IMR-90 (cell line): ENCODE data around the gene ADCY2. TPM values are rescaled to one million over a fixed set of nuclear protein-coding genes. Genes with fewer than 3 reads are reported as not detected.

Source experiments
- ATAC-seq: fragments of 200-7000 bp; cut with Tn5 transposase; 2 replicates; pipeline ENCODE4 v1.9.1; 2020; ENCODE audit warnings: low read depth, mild to moderate bottlenecking, moderate library complexity
- BruUV-seq: library from RNA; stranded (reverse); fragments of 400-500 nt; replicated peaks from 2 replicates; lab custom pipeline; 2021; lab: Mats Ljungman, UMichigan
- CTCF ChIA-PET: fragments of 300-600 bp; formaldehyde crosslinking; extraction: SDS; loops from one replicate; lab custom pipeline; 2021; ENCODE audit warnings: antibody characterized with exemption; lab: Yijun Ruan, JAX
- POLR2A ChIA-PET: fragments of 300-600 bp; sonication (Branson Sonifier 250); formaldehyde crosslinking; loops from one replicate; lab custom pipeline; 2022; ENCODE audit warnings: antibody characterized with exemption; ENCODE audit not compliant: unreplicated experiment; lab: Charles Lee
- DNase-seq: peaks from one replicate; pipeline ENCODE4 v3.0.0; 2013
- H2AFZ ChIP-seq: replicated peaks from 2 replicates; pipeline ENCODE3; 2013; ENCODE audit warnings: low read length, mild to moderate bottlenecking; ENCODE audit not compliant: poor library complexity
- H2AK5ac ChIP-seq: 2 replicates; pipeline ENCODE4 v1.6.1; 2013; ENCODE audit warnings: low read depth, low read length, inconsistent platforms
- H2AK9ac ChIP-seq: replicated peaks from 2 replicates; pipeline ENCODE3; 2013; ENCODE audit warnings: mild to moderate bottlenecking, low read depth, low read length, moderate library complexity; ENCODE audit not compliant: poor library complexity
- H2BK120ac ChIP-seq: 2 replicates; pipeline ENCODE4 v1.6.1; 2013; ENCODE audit warnings: low read depth, low read length, inconsistent platforms
- H2BK15ac ChIP-seq: 3 replicates; pipeline ENCODE4 v1.6.1; 2013; ENCODE audit warnings: low read depth, low read length, inconsistent platforms
- H2BK20ac ChIP-seq: 2 replicates; pipeline ENCODE4 v1.6.1; 2013; ENCODE audit warnings: low read depth, mild to moderate bottlenecking, inconsistent platforms, low read length, moderate library complexity
- H2BK5ac ChIP-seq: 2 replicates; pipeline ENCODE4 v1.6.1; 2013; ENCODE audit warnings: mild to moderate bottlenecking, low read depth, low read length, inconsistent platforms; ENCODE audit not compliant: poor library complexity, severe bottlenecking
- H3K14ac ChIP-seq: replicated peaks from 2 replicates; pipeline ENCODE4 v1.6.1; 2013; ENCODE audit warnings: low read depth, low read length, inconsistent platforms
- H3K18ac ChIP-seq: 2 replicates; pipeline ENCODE4 v1.6.1; 2013; ENCODE audit warnings: low read depth, low read length, control low read depth
- H3K23ac ChIP-seq: 2 replicates; pipeline ENCODE4 v1.6.1; 2013; ENCODE audit warnings: low read depth, low read length, inconsistent platforms
- H3K27ac ChIP-seq: 2 replicates; pipeline ENCODE4 v1.5.1; 2013; ENCODE audit warnings: mild to moderate bottlenecking, control low read depth, low read length; ENCODE audit not compliant: insufficient read depth
- H3K27me3 ChIP-seq: 2 replicates; pipeline ENCODE4 v1.6.1; 2013; ENCODE audit warnings: low read length; ENCODE audit not compliant: control insufficient read depth, insufficient read depth
- H3K36me3 ChIP-seq: 2 replicates; pipeline ENCODE4 v1.6.1; 2013; ENCODE audit warnings: low read length, mixed read lengths; ENCODE audit not compliant: control insufficient read depth, insufficient read depth
- H3K4ac ChIP-seq: 2 replicates; pipeline ENCODE4 v1.6.1; 2013; ENCODE audit warnings: low read depth, low read length, inconsistent platforms
- H3K4me1 ChIP-seq: 2 replicates; pipeline ENCODE4 v1.6.1; 2013; ENCODE audit warnings: low read length, mixed read lengths; ENCODE audit not compliant: control insufficient read depth, insufficient read depth
- H3K4me2 ChIP-seq: 2 replicates; pipeline ENCODE4 v1.6.1; 2013; ENCODE audit warnings: low read depth, mild to moderate bottlenecking, control low read depth, low read length, moderate library complexity
- H3K4me3 ChIP-seq: 2 replicates; pipeline ENCODE4 v1.5.1; 2013; ENCODE audit warnings: low read depth, mild to moderate bottlenecking, control low read depth, low read length, moderate library complexity; ENCODE audit not compliant: insufficient read depth
- H3K56ac ChIP-seq: 2 replicates; pipeline ENCODE4 v1.6.1; 2013; ENCODE audit warnings: low read length, inconsistent platforms; ENCODE audit not compliant: insufficient read depth; ENCODE audit errors: extremely low read depth
- H3K79me1 ChIP-seq, 2 experiments: 2 replicates each; pipeline ENCODE4 v1.6.1; 2013; ENCODE audit warnings: low read length in 2 of 2, inconsistent platforms in 1 of 2, low read depth in 1 of 2
- H3K9ac ChIP-seq: 2 replicates; pipeline ENCODE4 v1.6.1; 2013; ENCODE audit warnings: low read depth, low read length, control low read depth
- H3K9me1 ChIP-seq: 2 replicates; pipeline ENCODE4 v1.6.1; 2013; ENCODE audit warnings: low read length, inconsistent platforms; ENCODE audit not compliant: insufficient read depth
- H3K9me3 ChIP-seq: 2 replicates; pipeline ENCODE4 v1.6.1; 2013; ENCODE audit warnings: low read length; ENCODE audit not compliant: control insufficient read depth, insufficient read depth
- H4K20me1 ChIP-seq: 2 replicates; pipeline ENCODE4 v1.6.1; 2013; ENCODE audit warnings: low read length, inconsistent platforms; ENCODE audit not compliant: insufficient read depth
- H4K5ac ChIP-seq: 2 replicates; pipeline ENCODE4 v1.6.1; 2013; ENCODE audit warnings: mild to moderate bottlenecking, low read depth, low read length, control low read depth
- H4K8ac ChIP-seq, 2 experiments: 2 replicates each; pipeline ENCODE4 v1.6.1; 2013; ENCODE audit warnings: low read depth in 2 of 2, low read length in 2 of 2, control low read depth in 1 of 2, inconsistent platforms in 1 of 2
- H4K91ac ChIP-seq: 2 replicates; pipeline ENCODE4 v1.6.1; 2013; ENCODE audit warnings: low read depth, low read length, inconsistent platforms; ENCODE audit not compliant: insufficient read depth
- BHLHE40 ChIP-seq: fragments of 150-350 bp; IDR thresholded peaks from 2 replicates; pipeline ENCODE4 v1.6.1; 2016; ENCODE audit warnings: mild to moderate bottlenecking, low read depth, low read length
- MXI1 ChIP-seq: IDR thresholded peaks from 2 replicates; pipeline ENCODE4 v1.6.1; 2012; ENCODE audit warnings: low read depth, mild to moderate bottlenecking, low read length, moderate library complexity, borderline replicate concordance
- NFE2L2 ChIP-seq: fragments of 150-350 bp; IDR thresholded peaks from 2 replicates; pipeline ENCODE4 v1.6.1; 2016; ENCODE audit warnings: low read depth, mild to moderate bottlenecking, low read length
- POLR2A ChIP-seq: IDR thresholded peaks from 2 replicates; pipeline ENCODE4 v1.6.1; 2012; ENCODE audit warnings: mild to moderate bottlenecking, low read depth, low read length
- RCOR1 ChIP-seq: IDR thresholded peaks from 2 replicates; pipeline ENCODE4 v1.6.1; 2012; ENCODE audit warnings: mild to moderate bottlenecking, low read length, improper control_type of control experiment; ENCODE audit not compliant: insufficient replicate concordance
- RFX5 ChIP-seq: IDR thresholded peaks from 2 replicates; pipeline ENCODE4 v1.8.0; 2012; ENCODE audit warnings: low read depth, mild to moderate bottlenecking, low read length, moderate library complexity
- SMC3 ChIP-seq: fragments of 150-350 bp; IDR thresholded peaks from 2 replicates; pipeline ENCODE4 v1.6.1; 2016; ENCODE audit warnings: low read depth, mild to moderate bottlenecking, antibody characterized with exemption, low read length, moderate library complexity
- USF2 ChIP-seq: fragments of 150-350 bp; IDR thresholded peaks from 2 replicates; pipeline ENCODE4 v1.6.1; 2017; ENCODE audit warnings: mild to moderate bottlenecking, antibody characterized with exemption, low read length, low read depth
- WGBS, 2 experiments: methylation state at CpG; one replicate each; pipeline versions ENCODE4 v1.1.5 to v1.1.7; 2013; ENCODE audit warnings: missing lambda C conversion rate in 2 of 2; ENCODE audit not compliant: insufficient read length in 1 of 2; ENCODE audit errors: extremely low coverage in 2 of 2; 5-methylcytosine and 5-hydroxymethylcytosine counted together
- dilution Hi-C: fragments of 300-500 bp; cut with HindIII; formaldehyde crosslinking; loops from one replicate; pipeline ENCODE4 v1.14.3; 2018; ENCODE audit warnings: low sequenced_read_pairs; ENCODE audit not compliant: unreplicated experiment
- in situ Hi-C: fragments of 300-500 bp; cut with MboI; formaldehyde crosslinking; loops from 3 replicates; pipeline ENCODE4 v1.14.3; 2019; ENCODE audit warnings: low sequenced_read_pairs, inconsistent platforms, mixed read lengths
- intact Hi-C: fragments of 100-400 bp; cut with micrococcal nuclease; formaldehyde crosslinking; loops from 2 replicates; pipeline ENCODE4 v1.10.0; 2022
- polyA plus RNA-seq, 3 experiments: library from polyadenylated mRNA; depleted of rRNA; stranded (reverse); fragments of >200 nt; gene quantifications; 2 replicates each; pipeline ENCODE4 v1.2.3, GENCODE V29; 2012; ENCODE audit warnings: low replicate concordance in 1 of 3
- total RNA-seq: library from RNA; depleted of rRNA; stranded (reverse); fragments of >200 nt; gene quantifications from 2 replicates; pipeline ENCODE4 v1.2.3, GENCODE V29; 2012
- TF ChIP-seq, protein P1 (sequence below): fragments of 150-350 bp; IDR thresholded peaks from 2 replicates; pipeline ENCODE4 v1.6.1; 2016; ENCODE audit warnings: low read depth, mild to moderate bottlenecking, low read length, moderate library complexity, borderline replicate concordance

ADCY2 gene
- total and polyA plus RNA-seq, 2 of the 4 experiments (the other 2 are of a cell fraction) = not detected

GRCh38 chr5:7816535-7816901, 420.6 kb downstream of the ADCY2 start:
- Histone ChIP-seq H3K9me3 (no peaks in the 10 kb centered on the region), H2AK9ac (no peak overlapping the region), H3K4me1 (no peaks in the 10 kb centered on the region), H2BK5ac (no peak overlapping the region), H3K4ac (no peak overlapping the region), H4K8ac (no peak overlapping the region), H2BK15ac (no peak overlapping the region), H2BK120ac (no peak overlapping the region), H2BK20ac (no peak overlapping the region), H3K18ac (no peak overlapping the region), H3K4me3 (no peak overlapping the region), H3K9ac (no peak overlapping the region), H3K23ac (no peak overlapping the region), H3K56ac (no peak overlapping the region), H3K79me1 (no peaks in the 10 kb centered on the region), H3K4me2 (no peak overlapping the region; the same call in 1 of the 2 replicates), H4K5ac (no peak overlapping the region), H2AK5ac (no peak overlapping the region), H3K36me3 (no peaks in the 10 kb centered on the region), H2AFZ (peak overlapping the region; percentile 82), H3K27ac (no peak overlapping the region), H4K91ac (no peak overlapping the region), H3K9me1 (no peaks in the 10 kb centered on the region), H3K14ac (no peak overlapping the region), H3K27me3 (no peaks in the 10 kb centered on the region; the same call in 1 of the 2 replicates), H4K20me1 (no peaks in the 10 kb centered on the region)
- DNase-seq (no peak), ATAC-seq (peak; percentile 27; the same call in 1 of the 2 replicates)
- dilution Hi-C loops (no loop called here), in situ Hi-C loops (no loop called here), intact Hi-C loops (loop anchor here (5.0 kb wide), 1 partner anchor 1049 kb away; no protein-coding TSS in a partner anchor)
- BruUV-seq = no TSS peak
- ChIA-PET POLR2A (no interaction called here), CTCF (interaction anchor here (0.7 to 0.8 kb wide), 2 partner anchors 18 to 840 kb away, joined by 3 to 5 read pairs; no protein-coding TSS in a partner anchor)
- WGBS, 2 experiments = 82% methylated on average over 2 of the region's 9 CpGs; no CpG with 5 or more reads in 1 of the 2 experiments
- TF ChIP-seq MXI1 (no peak), NFE2L2 (no peak), BHLHE40 (no peak), USF2 (no peak), POLR2A (no peak), RCOR1 (no peak), RFX5 (no peak), SMC3 (no peak)
- TF ChIP-seq, protein P1, sequence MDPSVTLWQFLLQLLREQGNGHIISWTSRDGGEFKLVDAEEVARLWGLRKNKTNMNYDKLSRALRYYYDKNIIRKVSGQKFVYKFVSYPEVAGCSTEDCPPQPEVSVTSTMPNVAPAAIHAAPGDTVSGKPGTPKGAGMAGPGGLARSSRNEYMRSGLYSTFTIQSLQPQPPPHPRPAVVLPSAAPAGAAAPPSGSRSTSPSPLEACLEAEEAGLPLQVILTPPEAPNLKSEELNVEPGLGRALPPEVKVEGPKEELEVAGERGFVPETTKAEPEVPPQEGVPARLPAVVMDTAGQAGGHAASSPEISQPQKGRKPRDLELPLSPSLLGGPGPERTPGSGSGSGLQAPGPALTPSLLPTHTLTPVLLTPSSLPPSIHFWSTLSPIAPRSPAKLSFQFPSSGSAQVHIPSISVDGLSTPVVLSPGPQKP = no peak
